ENCODE data around the gene MEI4.
"Not testable (repeated sequence)": the region's sequence is repeated elsewhere in the genome, so short reads cannot be mapped to it uniquely, and the experiment has no call there.

MEI4 gene

DNA sequence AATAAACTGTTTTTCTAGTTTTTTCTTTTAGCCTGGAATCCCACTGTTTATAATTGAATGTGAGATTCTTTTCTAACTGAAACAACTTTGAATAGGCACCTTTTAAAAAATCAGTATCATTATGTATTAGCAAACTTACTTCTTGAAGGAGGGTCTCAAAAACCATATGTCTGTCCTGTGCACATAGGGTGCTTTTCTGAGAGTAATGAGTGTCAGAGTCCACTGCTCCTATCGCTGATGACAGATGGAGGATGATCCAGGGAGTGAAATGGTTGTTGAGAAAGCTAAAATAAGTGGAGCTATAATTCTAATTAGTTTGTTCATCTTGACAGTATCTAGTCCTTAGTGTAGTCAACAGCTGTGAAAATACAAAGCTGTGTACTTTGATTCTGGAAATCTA is 35.8 kb downstream of the MEI4 start:
- Mint-ChIP-seq H3K4me3 (no peak overlapping the region), H3K9me3 (no peaks in the 10 kb centered on the region), H3K36me3 (ENCODE audit: low read depth) (no peaks in the 10 kb centered on the region), H3K27ac (no peak overlapping the region), H3K27me3 (ENCODE audit: low read depth, poor library complexity) (peaks cover 3% of the 10 kb centered on the region), H3K4me1 (no peaks in the 10 kb centered on the region)
- no peak for DNase-seq
- TF ChIP-seq, protein P1, sequence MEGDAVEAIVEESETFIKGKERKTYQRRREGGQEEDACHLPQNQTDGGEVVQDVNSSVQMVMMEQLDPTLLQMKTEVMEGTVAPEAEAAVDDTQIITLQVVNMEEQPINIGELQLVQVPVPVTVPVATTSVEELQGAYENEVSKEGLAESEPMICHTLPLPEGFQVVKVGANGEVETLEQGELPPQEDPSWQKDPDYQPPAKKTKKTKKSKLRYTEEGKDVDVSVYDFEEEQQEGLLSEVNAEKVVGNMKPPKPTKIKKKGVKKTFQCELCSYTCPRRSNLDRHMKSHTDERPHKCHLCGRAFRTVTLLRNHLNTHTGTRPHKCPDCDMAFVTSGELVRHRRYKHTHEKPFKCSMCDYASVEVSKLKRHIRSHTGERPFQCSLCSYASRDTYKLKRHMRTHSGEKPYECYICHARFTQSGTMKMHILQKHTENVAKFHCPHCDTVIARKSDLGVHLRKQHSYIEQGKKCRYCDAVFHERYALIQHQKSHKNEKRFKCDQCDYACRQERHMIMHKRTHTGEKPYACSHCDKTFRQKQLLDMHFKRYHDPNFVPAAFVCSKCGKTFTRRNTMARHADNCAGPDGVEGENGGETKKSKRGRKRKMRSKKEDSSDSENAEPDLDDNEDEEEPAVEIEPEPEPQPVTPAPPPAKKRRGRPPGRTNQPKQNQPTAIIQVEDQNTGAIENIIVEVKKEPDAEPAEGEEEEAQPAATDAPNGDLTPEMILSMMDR (IDR thresholded peaks at IDR 0.05), result no peak

DNA sequence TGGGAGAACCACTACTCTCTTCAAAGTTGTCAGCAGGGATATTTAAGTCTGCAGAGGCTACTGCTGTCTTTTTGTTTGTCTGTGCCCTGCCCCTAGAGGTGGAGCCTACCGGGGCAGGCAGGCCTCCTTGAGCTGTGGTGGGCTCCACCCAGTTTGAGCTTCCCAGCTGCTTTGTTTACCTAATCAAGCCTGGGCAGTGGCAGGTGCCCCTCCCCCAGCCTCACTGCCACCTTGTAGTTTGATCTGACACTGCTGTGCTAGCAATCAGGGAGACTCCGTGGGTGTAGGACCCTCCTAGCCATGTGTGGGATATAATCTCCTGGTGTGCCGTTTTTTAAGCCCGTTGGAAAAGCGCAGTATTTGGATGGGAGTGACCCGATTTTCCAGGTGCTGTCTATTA is 47.3 kb downstream of the MEI4 start:
- peaks cover 18% of the 10 kb centered on the region for H3K9me3 Mint-ChIP-seq
- not testable (repeated sequence) for H3K4me1 Mint-ChIP-seq; DNase-seq; H3K4me3 Mint-ChIP-seq; H3K27me3 Mint-ChIP-seq (ENCODE audit: low read depth, poor library complexity); H3K36me3 Mint-ChIP-seq (ENCODE audit: low read depth); H3K27ac Mint-ChIP-seq

DNA sequence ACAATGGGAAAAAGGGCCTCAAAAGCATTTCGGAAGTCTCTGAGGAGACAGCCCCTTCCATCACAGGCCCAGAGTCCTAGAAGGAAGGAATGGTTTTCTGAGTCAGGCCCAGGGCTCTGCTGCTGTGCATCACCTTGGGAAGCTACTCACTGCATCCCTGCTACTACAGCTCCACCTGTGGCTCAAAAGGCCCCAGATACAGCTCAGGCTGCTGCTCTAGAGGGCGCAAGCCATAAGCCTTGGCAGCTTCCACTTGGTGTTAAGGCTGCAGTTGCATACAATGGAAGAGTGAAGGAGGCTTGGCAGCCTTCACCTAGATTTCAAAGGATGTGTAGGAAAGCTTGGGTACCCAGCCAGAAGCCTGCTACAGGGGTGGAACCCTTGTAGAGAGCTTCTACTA is 54.8 kb downstream of the MEI4 start:
- Mint-ChIP-seq H3K27ac (no peak overlapping the region), H3K4me1 (no peaks in the 10 kb centered on the region), H3K9me3 (peaks cover 9% of the 10 kb centered on the region), H3K36me3 (ENCODE audit: low read depth) (no peaks in the 10 kb centered on the region), H3K27me3 (ENCODE audit: low read depth, poor library complexity) (no peaks in the 10 kb centered on the region), H3K4me3 (no peak overlapping the region)
- TF ChIP-seq, protein P1 (IDR thresholded peaks at IDR 0.05), result no peak
- no peak for DNase-seq

DNA sequence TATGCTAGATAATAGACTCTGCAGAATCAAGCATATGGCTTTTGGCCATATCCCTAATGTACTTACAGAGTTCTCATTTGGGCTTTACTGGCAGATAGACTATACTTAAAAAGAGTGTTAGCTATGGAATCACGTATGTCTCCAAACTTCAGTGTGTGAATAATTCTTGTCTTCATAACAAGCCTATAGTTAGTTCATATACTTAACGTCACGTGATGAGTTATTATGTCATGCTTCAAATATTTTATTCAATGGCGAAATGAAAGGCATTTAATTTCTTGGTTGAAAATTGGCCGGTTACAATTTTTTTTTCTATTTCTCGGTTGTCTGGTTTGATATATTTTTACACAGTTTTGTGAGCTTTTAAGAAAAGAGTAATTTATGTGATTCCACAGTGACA is 62.7 kb downstream of the MEI4 start:
- no peaks in the 10 kb centered on the region for H3K4me1 Mint-ChIP-seq
- no peak for DNase-seq
- no peaks in the 10 kb centered on the region for H3K9me3 Mint-ChIP-seq
- no peaks in the 10 kb centered on the region for H3K27me3 Mint-ChIP-seq (ENCODE audit: low read depth, poor library complexity)
- TF ChIP-seq, protein P1 (IDR thresholded peaks at IDR 0.05), result no peak
- no peaks in the 10 kb centered on the region for H3K36me3 Mint-ChIP-seq (ENCODE audit: low read depth)
- no peak overlapping the region for H3K27ac Mint-ChIP-seq
- H3K4me3 Mint-ChIP-seq, result no peak overlapping the region

DNA sequence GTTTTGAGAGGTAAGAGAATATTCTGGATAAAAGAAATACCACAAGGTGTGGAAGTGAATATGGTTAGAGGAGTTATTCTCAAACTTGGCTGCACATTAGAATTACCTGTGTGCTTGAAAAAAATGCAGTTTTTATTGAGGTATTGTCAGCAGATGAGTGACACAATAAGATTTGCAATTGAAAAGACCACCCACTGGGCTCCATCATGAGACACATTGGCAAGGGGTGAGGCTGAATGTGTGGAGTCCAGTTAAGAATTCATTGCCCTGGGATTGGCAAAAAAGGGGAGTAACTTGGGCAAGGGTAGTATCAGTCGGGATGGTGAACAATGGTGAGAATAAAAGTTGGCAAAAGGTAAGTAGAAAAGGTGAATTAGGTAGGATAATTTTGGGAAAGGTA is 63.5 kb downstream of the MEI4 start:
- Mint-ChIP-seq H3K9me3 (no peaks in the 10 kb centered on the region), H3K27me3 (ENCODE audit: low read depth, poor library complexity) (no peaks in the 10 kb centered on the region), H3K4me1 (no peaks in the 10 kb centered on the region), H3K4me3 (no peak overlapping the region), H3K27ac (no peak overlapping the region), H3K36me3 (ENCODE audit: low read depth) (no peaks in the 10 kb centered on the region)
- TF ChIP-seq, protein P1 (IDR thresholded peaks at IDR 0.05), result no peak
- DNase-seq, result no peak

DNA sequence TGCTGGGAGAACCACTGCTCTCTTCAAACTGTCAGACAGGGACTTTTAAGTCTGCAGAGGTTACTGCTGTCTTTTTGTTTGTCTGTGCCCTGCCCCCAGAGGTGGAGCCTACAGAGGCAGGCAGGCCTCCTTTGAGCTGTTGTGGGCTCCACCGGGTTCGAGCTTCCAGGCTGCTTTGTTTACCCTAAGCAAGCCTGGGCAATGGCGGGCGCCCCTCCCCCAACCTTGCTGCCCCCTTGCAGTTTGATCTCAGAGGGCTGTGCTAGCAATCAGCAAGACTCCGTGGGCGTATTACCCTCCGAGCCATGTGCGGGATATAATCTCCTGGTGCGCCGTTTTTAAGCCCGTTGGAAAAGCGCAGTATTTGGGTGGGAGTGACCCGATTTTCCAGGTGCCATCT is 83.2 kb downstream of the MEI4 start:
- H3K27me3 Mint-ChIP-seq (ENCODE audit: low read depth, poor library complexity); DNase-seq; H3K4me3 Mint-ChIP-seq; H3K27ac Mint-ChIP-seq; H3K4me1 Mint-ChIP-seq; H3K36me3 Mint-ChIP-seq (ENCODE audit: low read depth): not testable (repeated sequence)
- H3K9me3 Mint-ChIP-seq, result peaks cover 30% of the 10 kb centered on the region

DNA sequence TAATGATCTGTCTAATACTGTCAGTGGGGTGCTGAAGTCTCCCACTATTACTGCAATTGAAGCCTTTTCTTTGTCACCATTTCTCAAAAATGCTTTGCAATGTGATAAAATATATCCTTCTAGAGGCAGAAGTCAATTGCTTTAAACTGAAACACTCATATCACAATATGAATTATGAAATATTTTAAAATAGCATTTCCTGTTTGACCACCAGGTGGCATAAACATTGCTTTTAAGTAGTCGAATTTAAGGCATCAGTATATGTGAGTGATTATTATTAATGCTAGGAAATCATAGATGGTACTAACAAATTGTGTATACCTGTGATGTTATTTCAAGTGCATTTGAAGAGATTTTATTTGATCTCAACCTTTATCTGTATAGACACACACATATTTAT is 87.5 kb downstream of the MEI4 start:
- Mint-ChIP-seq H3K4me3 (no peak overlapping the region), H3K4me1 (no peaks in the 10 kb centered on the region), H3K36me3 (ENCODE audit: low read depth) (no peaks in the 10 kb centered on the region), H3K27me3 (ENCODE audit: low read depth, poor library complexity) (no peaks in the 10 kb centered on the region), H3K27ac (no peak overlapping the region), H3K9me3 (peaks cover 38% of the 10 kb centered on the region)
- no peak for DNase-seq
- TF ChIP-seq, protein P1 (IDR thresholded peaks at IDR 0.05), result no peak

DNA sequence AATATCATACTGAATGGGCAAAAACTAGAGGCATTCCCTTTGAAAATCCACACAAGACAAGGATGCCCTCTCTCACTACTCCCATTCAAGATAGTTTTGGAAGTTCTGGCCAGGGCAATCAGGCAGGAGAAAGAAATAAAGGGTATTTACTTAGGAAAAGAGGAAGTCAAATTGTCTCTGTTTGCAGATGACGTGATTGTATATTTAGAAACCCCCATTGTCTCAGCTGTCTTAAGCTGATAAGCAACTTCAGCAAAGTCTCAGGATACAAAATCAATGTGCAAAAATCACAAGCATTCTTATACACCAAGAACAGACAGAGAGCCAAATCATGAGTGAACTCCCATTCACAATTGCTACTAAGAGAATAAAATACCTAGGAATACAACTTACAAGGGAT is 99.3 kb downstream of the MEI4 start:
- H3K27ac Mint-ChIP-seq; H3K4me1 Mint-ChIP-seq; H3K36me3 Mint-ChIP-seq (ENCODE audit: low read depth); DNase-seq; H3K27me3 Mint-ChIP-seq (ENCODE audit: low read depth, poor library complexity); H3K4me3 Mint-ChIP-seq: not testable (repeated sequence)
- H3K9me3 Mint-ChIP-seq, result peaks cover 28% of the 10 kb centered on the region
